ENCODE results near the gene PHOX2A.

The PHOX2A gene

GRCh38 chr11:72249961-72250360 is 6.0 kb upstream of the PHOX2A start:
- DNase-seq (ENCODE audit: low read depth) = no peak

DNA sequence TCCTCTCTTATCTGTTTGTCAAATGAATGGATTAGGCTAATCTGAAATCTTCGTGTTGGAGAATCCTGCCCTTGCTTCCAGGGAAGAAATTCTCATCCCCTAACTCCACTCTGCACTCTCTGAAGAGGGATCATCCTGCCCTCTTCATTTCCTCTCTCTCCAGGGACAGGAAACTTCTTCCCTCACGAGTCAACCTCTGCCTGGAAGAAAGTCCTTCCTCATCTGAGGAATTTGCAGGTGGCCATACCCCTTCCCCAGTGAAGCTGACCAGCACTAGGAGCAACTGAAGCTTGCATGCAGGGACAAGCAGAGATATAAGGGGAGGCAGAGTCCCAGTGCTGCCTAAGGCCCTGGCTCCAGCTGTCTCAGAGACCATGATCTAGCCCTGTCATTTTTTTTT is 3.6 kb upstream of the PHOX2A start:
- DNase-seq (ENCODE audit: low read depth) = no peak

DNA sequence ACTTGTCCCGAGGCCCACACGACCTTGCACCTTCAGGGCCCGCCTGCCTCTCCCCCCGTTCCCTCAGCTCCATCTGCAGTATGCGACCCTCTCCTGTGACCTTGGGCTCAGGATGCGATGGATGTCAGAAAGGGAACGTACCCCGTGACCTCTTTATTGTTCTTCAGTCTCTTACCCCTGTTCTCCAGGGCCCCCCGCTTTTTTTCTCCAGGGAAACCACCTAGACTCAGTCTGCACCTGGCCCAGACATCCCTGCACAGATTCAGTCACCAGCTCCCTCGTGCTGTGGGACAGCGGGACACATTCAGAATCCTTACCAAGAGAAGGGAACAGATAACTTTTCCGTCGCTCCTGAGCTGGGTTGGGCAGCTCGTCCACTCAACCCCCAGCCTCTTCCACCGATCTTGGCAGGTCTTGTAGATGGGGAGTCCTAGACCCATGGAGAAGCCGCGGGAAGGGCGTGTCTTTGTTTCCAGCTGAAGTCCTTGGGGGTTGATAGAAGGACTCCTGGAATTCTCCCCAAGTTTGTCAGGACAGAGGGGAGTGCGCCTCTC is 1.4 kb upstream of the PHOX2A start:
- no peak for DNase-seq (ENCODE audit: low read depth)

DNA sequence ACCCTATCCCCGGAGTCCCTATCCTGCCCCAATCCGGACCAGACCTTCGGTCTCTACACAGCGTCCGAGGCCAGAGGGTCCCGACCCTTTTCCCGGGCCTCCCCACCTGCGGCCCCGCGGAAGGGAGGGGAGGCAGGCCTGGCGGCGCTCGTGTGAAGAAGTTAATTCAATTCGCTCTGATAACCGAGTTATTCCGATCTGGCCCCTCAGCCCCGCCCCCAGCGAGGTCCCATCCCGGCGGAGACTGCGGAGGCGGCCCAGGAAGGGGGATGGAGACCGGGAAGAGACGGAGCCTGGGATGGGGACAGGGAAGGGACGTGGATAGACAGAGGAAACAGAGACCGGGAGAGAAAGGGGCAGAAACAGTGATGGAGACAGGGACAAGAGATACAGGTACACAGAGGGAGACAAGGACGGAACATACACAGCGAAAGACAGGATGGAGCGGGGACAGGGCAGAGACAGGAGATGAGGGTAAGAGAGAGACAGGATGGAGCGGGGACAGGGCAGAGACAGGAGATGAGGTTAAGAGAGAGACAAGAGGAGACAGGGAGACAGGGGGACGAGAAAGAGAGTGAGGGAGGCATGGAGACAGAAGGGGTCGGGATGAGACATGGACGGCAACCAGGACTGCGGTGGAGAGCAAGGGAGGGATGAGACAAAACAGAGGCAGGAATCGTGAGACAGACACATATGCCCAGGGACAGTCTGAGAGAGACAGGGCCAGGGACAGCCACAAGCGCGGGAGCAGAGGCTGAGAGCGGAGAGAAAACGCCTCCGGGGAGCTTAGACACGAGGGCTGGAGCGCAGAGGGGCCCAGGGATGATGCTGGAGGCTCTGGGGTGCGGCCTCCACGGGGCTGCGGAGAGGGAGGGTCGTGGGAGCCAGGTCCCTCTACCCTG is 636 bp upstream of the PHOX2A start:
- no peak for DNase-seq (ENCODE audit: low read depth)

- DNase-seq (ENCODE audit: low read depth) = no peak
Measured at GRCh38 chr11:72243173-72244059, 560 bp downstream of the PHOX2A start.

- DNase-seq (ENCODE audit: low read depth) = no peak
Measured at GRCh38 chr11:72242141-72242540, 1.8 kb downstream of the PHOX2A start.

- DNase-seq (ENCODE audit: low read depth) = no peak
Measured at GRCh38 chr11:72241291-72241781, 2.6 kb downstream of the PHOX2A start.

- DNase-seq (ENCODE audit: low read depth) = no peak
Measured at GRCh38 chr11:72240461-72241290, 3.3 kb downstream of the PHOX2A start.

DNA sequence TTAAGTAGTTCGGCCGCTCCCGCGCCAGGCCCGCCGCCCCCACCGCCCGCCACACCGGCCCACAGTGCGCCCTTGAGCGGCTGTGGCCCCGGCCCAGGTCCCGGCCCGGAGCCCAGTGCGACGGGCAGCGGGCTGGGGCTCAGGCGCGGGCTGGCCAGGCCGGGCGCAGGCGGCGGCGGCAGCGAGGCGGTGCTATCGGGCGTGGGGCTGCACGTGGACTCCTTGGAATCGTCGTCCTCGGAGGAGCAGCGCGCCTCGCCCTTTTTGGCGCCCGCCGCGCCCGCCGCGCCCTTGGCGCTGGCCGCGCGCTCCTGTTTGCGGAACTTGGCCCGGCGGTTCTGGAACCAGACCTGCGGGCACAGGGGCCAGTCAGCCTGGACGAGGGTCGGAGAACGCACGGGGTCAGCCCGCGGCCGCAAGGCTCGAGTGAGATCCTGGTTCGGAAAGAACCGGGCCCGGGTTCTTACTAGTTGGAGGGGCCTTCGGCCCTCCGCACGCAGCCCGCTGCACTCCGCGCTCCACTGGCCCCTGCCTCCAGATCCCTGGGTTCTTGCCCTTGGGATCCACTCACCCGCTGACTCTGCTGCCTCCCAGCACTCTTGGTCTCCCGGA is 4.0 kb downstream of the PHOX2A start:
- no peak for DNase-seq (ENCODE audit: low read depth)

- DNase-seq (ENCODE audit: low read depth) = no peak
Measured at GRCh38 chr11:72239313-72239848, 4.6 kb downstream of the PHOX2A start.

- no peak for DNase-seq (ENCODE audit: low read depth)
Measured at GRCh38 chr11:72238492-72239312, 5.3 kb downstream of the PHOX2A start.

- DNase-seq (ENCODE audit: low read depth) = no peak
Measured at GRCh38 chr11:72238040-72238450, 5.9 kb downstream of the PHOX2A start.

- DNase-seq (ENCODE audit: low read depth) = no peak
Measured at GRCh38 chr11:72237112-72237931, 6.7 kb downstream of the PHOX2A start.

DNA sequence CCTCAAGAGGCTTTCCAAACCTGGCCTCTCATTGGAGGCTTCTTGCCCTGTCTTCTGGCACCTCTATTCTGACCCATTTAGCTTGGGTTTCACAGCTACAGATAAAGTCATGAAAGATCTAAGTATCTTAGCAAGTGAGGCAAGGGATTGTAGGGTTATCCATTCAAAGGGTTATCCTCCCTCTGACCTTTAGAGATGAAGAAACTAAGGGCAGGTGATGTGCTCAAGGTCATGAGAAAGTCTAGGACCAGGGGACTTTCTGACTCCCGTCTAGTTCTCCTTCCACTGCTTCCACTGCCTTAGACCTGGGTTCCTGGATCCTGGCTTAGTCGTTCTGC is 7.2 kb downstream of the PHOX2A start:
- no peak for DNase-seq (ENCODE audit: low read depth)

- DNase-seq (ENCODE audit: low read depth) = no peak
Measured at GRCh38 chr11:72236083-72236697, 7.8 kb downstream of the PHOX2A start.

DNA sequence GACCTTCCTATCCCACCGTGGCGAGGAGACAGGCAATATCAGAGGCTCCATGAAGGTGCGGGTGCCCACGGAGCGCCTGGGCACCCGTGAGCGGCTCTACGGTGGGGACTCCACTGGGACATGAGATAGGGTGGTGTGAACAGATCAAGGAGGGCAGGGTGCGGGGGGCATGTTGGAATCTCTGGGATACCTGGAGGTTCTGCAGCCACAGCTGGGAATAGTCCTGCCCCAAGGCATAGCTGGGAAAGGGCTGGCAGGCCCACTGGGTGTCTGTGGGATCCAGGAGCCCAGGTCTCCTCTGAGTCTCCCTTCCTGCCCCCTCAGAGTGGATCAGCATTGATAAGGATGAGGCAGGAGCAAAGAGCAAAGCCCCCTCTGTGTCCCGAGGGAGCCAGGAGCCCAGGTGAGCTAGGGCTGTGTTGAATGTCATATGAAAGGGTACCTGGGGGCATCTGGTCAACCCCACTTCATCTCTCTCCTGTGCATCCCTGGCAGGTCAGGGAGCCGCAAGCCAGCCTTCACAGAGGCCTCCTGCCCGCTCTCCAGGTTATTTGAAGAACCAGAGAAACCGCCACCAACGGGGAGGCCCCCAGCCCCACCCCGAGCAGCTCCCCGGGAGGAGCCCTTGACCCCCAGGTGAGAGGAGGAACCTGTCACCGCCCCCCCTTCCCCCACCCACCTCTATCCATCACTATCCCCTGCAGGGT is 8.5 kb downstream of the PHOX2A start:
- DNase-seq (ENCODE audit: low read depth) = no peak

- DNase-seq (ENCODE audit: low read depth) = no peak
Measured at GRCh38 chr11:72234920-72235319, 9.1 kb downstream of the PHOX2A start.

DNA sequence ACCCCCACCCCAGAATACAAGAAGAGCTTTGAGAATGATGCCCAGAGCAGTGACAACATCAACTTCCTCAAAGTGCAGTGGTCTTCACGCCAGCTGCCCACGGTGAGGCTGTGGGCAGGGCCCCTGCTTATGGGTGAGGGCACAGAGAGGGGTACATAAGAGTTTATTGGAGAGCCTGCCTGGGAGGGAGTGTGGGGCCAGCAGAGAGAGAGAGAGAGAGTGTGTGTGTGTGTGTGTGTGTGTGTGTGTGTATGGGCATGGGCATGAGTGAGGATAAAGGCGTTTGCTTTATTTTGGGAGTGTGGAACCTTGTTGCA is 9.5 kb downstream of the PHOX2A start:
- DNase-seq (ENCODE audit: low read depth) = no peak
